HG02623 (cell line): ENCODE measurements around the gene ACOT2.
"Not testable (repeated sequence)": the region's sequence is repeated elsewhere in the genome, so short reads cannot be mapped to it uniquely, and the experiment has no call there.

Experiments
- ATAC-seq: cut with Tn5 transposase; IDR thresholded peaks from one replicate; pipeline ENCODE4 v1.9.1; 2021; ENCODE audit warnings: moderate library complexity; ENCODE audit not compliant: unreplicated experiment

Gene ACOT2, protein sequence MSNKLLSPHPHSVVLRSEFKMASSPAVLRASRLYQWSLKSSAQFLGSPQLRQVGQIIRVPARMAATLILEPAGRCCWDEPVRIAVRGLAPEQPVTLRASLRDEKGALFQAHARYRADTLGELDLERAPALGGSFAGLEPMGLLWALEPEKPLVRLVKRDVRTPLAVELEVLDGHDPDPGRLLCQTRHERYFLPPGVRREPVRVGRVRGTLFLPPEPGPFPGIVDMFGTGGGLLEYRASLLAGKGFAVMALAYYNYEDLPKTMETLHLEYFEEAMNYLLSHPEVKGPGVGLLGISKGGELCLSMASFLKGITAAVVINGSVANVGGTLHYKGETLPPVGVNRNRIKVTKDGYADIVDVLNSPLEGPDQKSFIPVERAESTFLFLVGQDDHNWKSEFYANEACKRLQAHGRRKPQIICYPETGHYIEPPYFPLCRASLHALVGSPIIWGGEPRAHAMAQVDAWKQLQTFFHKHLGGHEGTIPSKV

DNA sequence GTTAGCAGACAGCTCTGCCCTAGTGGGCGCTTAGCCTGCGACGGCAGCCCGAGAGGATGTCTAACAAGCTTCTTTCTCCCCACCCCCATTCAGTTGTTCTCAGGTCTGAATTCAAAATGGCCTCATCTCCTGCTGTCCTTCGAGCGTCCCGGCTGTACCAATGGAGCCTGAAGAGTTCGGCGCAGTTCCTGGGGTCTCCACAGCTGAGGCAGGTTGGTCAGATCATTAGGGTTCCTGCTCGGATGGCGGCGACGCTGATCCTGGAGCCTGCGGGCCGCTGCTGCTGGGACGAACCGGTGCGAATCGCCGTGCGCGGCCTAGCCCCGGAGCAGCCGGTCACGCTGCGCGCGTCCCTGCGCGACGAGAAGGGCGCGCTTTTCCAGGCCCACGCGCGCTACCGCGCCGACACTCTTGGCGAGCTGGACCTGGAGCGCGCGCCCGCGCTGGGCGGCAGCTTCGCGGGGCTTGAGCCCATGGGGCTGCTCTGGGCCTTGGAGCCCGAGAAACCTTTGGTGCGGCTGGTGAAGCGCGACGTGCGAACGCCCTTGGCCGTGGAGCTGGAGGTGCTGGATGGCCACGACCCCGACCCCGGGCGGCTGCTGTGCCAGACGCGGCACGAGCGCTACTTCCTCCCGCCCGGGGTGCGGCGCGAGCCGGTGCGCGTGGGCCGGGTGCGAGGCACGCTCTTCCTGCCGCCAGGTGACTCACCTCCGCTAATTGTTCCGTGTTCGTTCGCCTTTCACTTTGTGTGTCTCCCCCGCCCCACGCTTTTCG, at the start of gene ACOT2:
TSS of gene ACOT2 (plus strand) at position 29 of the 774 bp plus-strand sequence. CDS start at position 57, 28 bp downstream.
- ATAC-seq = peak; percentile 52

DNA sequence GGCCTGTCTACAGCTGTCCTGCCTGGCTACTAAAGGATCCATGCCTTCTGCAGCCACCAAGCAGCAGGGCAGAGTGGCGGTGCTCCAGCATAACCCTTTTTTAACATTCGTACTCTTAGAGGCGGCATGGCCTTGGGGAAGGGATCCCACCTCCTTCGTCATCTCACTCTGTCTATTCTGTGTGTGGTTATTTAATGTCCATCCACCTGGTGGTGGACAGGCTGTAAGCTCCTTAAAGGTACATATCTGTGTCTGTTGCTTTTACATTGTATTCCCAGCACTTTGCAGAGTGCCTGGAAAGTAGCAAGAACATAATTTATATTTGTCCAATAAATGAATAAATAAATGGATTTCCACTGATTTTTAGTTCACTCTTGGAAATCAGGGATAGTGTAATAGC, 47.8 kb upstream of the ACOT2 start:
- no peak for ATAC-seq

DNA sequence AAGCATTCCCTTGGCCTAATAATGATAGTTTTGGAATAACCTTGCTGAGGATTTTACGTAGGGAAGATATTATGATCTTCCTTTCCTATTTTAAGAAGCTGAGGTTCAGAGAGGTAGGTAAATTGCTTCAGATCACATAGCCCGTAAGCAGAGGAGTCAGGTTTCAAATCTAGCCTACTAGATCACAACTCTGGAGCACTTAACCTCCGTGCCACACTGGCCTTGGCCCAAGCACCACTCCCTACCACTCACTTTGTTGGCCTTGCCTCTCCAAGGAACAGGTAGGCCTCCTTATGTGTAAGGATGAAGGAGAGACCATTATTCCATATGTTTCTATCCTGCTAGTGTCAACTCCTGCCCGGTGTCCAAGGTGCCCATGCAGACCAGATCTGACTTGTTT, 44.5 kb upstream of the ACOT2 start:
- no peak for ATAC-seq

DNA sequence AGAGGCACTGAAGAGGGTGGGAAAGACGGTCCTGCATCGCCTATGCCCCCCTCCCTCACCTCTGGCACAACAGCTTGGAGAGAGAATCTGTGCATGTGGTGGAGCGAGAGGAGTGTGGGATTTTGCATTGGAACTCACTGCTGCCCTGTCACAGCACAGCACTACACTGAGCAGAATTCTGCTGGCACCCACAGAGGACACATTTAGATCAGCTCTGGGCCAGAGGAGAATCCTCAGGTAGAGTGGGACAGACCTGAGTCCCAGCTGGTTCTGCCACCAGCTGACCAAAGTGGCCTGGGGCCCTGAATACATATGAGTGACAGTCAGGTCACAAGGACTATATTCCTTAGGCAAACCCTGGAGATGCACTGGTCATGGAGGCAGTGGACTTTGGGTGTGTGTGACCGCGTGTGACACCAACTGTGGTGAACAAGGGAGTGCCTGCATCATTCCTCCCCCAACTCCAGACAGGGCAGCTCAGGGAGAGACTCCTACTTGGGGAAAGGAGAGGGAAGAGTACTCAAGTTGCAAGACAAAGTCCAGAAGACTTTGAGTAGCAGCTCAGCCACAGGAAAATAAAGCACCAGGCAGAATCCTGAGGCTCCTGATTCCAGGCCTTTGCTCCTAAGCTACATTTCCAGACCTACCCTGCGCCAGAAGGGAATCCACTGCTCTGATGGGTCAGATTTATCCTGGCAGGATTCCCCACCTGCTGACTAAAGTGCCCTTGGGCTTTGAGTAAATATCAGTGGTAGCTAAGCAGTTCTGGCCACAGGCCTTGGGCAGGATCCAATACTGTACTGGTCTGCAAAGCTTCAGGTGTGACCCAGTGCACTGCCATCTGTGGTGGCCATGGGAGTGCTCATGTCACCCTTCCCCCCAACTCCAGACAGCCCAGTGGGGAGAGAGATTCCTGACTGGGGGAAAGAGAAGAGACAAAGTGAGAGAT, 42.7 kb upstream of the ACOT2 start:
- ATAC-seq = no peak

DNA sequence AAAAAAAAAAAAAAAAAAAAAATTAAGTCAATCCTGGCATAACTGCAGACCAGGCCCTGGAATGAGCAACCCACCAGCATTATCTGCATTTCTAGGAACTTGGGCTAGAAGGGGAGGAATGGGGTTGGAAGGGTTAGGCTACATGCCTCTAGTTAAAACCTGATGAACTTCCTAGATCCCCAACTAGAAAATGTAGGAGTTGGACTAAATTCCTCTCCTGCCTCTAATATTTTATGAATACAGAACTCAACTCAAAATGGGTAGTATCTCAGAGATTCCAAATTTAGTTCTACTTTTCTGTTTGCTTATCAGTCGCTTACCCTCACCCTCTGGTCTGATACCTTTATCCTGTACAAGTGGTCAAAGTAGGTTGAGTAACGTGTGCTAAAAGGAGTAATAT, 39.7 kb upstream of the ACOT2 start:
- not testable (repeated sequence) for ATAC-seq

DNA sequence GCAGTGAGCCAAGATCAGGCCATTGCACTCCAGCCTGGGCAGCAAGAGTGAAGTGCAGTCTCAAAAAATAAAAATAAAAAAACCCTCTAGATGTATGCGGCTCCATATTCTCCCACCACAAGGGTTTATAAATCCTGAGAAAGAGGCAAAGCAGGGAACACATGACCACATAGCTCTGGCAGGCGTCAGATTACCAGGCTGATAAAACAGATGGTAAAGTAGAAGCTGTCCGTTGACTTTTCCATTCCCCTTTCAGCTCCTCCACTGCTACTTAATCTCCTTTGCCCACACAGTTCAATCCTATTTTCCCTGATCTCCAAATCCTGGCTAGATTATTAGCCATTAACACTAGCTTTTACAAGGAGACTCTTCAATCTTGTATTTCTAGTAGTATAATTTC, 37.0 kb upstream of the ACOT2 start:
- not testable (repeated sequence) for ATAC-seq

DNA sequence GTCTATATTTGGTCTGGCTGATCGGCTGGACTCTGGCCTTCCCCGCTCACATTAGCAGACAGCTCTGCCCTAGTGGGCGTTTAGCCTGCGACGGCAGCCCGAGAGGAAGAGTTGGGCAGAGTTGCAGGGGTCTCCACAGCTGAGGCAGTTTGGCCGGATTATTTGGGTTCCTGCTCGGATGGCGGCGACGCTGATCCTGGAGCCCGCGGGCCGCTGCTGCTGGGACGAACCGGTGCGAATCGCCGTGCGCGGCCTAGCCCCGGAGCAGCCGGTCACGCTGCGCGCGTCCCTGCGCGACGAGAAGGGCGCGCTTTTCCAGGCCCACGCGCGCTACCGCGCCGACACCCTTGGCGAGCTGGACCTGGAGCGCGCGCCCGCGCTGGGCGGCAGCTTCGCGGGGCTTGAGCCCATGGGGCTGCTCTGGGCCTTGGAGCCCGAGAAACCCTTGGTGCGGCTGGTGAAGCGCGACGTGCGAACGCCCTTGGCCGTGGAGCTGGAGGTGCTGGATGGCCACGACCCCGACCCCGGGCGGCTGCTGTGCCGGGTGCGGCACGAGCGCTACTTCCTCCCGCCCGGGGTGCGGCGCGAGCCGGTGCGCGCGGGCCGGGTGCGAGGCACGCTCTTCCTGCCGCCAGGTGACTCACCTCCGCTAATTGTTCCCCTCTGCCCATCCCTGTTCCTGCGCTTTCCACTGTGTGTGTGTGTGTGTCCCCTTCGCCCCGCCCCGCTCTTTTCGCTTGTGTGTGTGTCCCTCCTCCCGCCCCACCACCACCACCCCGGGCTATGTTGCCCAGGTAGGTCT, 31.6 kb upstream of the ACOT2 start:
- ATAC-seq = not testable (repeated sequence)

DNA sequence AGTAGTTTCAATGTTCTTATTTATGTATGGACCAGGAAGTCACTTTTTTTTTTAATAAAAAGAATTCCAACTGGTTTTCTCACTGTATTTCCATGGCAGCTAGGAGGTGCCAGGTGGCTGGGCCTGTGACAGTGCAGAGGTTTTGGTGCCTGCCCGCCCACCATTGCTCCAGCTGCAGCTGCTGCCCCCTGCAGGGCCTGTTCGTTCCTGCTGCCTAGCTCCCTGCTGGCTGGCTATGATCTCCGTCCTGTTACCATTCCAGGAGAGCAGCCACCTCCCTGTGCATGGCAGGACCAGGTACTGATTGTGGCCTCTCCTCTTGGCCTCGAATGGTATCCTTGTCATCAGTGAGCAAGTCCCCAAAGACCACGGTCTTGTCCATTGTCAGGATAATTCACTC, 30.0 kb upstream of the ACOT2 start:
- ATAC-seq = peak; percentile 85

DNA sequence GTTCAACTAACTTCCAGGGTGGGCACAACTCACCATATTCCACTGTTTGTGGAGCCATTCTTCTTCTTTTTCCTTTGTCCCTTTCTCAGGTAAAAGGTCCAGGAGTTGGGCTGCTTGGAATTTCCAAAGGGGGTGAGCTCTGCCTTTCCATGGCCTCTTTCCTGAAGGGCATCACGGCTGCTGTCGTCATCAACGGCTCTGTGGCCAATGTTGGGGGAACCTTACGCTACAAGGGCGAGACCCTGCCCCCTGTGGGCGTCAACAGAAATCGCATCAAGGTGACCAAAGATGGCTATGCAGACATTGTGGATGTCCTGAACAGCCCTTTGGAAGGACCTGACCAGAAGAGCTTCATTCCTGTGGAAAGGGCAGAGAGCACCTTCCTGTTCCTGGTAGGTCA, 26.1 kb upstream of the ACOT2 start:
- ATAC-seq = not testable (repeated sequence)

DNA sequence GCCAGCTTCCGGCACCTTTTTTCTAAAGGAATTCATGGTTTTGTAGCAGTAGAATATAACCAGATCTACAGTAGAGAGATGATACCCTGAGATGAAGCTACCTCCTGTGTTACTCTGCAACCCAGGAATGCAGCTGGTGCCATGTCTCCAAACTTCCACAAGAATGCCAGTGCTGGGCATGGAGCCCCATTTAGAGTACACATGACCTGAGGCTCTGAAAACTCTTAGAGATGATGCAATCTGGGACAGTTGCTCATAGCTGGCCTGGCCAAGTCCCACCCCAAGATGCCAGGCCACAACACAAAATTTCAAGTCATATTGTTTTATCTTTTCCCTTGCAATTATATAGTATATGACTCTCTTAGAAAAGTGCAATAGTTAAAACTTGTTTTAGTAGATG, 23.7 kb upstream of the ACOT2 start:
- ATAC-seq = not testable (repeated sequence)

DNA sequence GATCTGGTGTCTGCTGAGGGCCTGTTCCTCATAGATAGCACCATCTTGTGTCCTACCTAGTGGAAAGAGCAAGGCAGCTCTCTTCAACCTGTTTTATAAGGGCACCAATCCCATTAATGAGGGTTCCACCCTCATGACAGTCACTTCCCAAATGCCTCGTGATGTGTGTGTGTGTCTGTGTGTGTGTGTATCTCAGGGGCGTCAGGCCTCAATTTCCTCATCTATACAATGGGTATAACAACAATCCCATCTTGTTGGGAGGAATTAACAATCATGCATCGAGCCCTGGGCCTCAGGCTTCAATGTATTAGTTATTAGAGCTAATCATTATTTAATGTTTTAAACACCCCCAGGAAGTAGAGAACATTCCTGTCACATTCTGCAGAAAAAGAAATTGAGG, 19.9 kb upstream of the ACOT2 start:
- not testable (repeated sequence) for ATAC-seq

DNA sequence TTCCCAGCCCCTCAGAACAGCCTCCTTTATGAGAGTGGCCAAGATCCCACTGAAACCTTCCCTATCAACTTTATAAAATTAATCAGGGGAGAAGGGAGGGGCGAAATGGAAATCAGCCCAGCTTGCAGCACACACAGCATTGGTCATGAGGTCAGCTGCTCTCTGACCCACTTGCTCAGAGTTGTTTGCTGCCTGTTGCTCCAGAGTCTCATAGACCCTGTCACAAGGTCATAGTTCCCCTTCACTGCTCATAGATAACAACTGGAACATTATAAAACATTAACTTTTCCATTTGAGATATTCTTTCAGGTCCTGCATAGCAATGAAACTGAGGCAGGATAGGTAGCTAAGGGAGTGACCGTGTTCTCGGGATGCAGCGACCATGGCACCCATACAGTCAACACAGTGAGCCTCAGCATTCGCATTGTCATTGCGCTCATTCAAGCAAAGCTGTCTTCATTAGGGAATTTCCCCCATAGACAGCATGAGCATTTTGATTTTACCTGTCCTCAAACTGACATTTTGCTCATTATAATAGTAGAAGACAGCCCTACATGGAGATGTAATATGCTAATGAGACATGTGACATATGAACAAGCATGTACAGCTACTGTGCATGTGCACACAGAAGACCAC, 19.0 kb upstream of the ACOT2 start:
- ATAC-seq = not testable (repeated sequence)

DNA sequence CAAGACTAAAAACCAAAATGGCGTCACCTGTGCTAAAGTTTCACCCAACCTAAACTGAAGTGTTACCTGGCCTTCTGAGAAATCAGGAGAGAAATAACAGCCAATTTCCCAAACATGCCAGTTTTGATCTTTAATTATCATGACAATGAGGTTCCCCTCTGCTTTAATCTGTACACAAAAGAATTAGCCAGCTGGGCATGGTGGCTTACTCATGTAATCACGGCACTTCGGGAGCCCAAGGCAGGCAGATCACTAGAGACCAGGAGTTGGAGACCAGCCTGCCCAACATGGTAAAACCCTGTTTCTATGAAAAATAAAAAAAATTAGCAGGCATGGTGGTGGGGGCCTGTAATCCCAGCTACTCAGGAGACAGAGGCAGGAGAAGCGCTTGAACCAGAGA, 15.2 kb upstream of the ACOT2 start:
- no peak for ATAC-seq

DNA sequence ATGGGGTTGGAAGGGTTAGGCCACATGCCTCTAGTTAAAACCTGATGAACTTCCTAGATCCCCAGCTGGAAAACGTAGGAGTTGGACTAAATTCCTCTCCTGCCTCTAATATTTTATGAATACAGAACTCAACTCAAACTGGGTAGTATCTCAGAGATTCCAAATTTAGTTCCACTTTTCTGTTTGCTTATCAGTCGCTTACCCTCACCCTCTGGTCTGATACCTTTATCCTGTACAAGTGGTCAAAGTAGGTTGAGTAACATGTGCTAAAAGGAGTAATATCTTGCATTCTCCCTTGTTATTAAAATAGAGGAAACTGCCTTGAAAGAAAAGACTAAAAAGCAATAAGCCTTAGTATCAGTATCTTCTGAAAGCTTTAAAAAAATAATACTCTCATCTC, 11.8 kb upstream of the ACOT2 start:
- not testable (repeated sequence) for ATAC-seq

DNA sequence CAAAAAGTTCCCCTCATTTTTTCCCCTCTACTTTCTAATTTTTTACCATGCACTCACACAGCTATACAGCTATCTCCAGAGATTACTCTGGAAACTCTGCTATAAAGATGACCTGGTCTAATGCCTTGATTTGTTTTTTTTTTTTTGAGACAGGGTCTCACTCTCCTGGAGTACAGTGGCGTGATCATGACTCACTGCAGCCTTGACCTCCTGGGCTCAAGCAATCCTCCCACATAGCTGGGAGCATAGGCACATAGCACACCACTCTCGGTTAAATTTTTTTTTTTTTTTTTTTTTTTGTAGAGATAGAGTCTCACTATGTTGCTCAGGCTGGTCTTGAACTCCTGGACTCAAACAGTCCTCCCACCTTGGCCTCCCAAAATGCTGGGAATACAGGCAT, 10.8 kb upstream of the ACOT2 start:
- ATAC-seq = not testable (repeated sequence)

DNA sequence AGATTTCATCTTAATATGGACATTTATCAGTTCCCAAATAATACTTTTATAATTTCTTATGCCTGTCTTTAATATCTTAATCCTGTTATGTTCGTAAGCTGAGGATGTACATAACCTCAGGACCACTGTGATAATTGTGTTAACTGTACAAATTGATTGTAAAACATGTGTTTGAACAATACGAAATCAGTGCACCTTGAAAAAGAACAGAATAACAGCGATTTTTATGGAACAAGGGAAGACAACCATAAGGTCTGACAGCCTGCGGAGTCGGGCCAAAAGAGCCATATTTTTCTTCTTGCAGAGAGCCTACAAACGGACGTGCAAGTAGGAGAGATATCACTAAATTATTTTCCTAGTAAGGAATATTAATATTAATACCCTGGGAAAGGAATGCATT, 6.8 kb upstream of the ACOT2 start:
- not testable (repeated sequence) for ATAC-seq

DNA sequence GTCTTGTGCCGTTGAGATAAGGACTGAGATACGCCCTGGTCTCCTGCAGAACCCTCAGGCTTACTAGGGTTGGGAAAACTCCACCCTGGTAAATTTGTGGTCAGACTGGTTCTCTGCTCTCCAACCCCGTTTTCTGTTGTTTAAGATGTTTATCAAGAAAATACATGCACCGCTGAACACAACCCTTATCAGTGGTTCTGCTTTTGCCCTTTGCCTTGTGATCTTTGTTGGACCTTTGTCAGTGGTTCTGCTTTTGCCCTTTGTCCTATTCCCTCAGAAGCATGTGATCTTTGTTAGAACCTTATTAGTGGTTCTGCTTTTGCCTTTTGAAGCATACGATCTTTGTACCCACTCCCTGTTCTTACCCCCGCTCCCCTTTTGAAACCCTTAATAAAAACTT, 6.3 kb upstream of the ACOT2 start:
- not testable (repeated sequence) for ATAC-seq

DNA sequence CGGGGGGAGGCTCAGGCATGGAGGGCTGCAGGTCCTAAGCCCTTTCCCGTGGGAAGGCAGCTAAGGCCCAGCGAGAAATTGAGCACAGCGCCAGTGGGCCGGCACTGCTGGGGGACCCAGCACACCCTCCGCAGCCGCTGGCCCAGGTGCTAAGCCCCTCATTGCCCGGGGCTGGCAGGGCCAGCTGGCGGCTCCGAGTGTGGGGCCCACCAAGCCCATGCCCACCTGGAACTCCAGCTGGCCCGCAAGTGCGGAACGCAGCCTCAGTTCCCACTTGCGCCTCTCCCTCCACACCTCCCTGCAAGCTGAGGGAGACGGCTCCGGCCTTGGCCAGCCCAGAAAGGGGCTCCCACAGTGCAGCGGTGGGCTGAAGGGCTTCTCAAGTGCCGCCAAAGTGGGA, 2.6 kb upstream of the ACOT2 start:
- ATAC-seq = not testable (repeated sequence)

DNA sequence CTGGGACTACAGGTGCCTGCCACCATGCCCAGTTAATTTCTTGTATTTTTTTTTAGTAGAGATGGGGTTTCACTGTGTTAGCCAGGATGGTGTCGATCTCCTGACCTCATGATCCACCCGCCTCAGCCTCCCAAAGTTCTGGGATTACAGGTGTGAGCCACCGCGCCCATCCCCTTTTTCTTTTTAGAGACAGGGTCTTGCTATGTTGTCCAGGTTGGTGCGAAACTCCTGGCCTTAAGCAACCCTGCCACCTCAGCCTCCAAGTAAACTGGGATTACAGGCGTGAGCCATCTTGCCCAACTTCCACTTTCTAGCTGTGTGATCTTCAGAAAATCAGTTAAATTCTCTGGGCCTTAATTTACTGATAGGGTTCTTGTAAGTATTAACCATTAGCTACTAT, 2.1 kb upstream of the ACOT2 start:
- ATAC-seq = not testable (repeated sequence)

DNA sequence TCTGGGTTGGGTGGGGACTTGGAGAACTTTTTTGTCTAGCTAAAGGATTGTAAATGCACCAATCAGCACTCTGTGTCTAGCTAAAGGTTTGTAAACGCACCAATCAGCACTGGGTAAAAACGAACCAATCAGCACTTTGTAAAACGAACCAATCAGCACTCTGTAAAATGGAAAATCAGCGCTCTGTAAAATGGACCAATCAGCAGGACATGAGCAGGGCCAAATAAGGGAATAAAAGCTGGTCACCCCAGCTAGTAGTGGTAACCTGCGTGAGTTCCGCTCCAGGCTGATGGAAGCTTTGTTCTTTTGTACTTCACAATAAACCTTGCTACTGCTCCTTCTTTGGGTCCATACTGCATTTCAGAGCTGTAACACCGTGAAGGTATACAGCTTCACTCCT, 1.7 kb upstream of the ACOT2 start:
- ATAC-seq = no peak
